IPS-11a (cell line): ENCODE results near the gene COLEC12.

Source experiments
- H3K4me3 ChIP-seq: one replicate; pipeline ENCODE4 v1.5.1; 2013; ENCODE audit warnings: low read depth, low read length, control low read depth

COLEC12 gene

GRCh38 chr18:476251-476664 lies 24.2 kb downstream of the COLEC12 start:
- no peak overlapping the region for H3K4me3 ChIP-seq

GRCh38 chr18:475202-476031 lies 25.1 kb downstream of the COLEC12 start:
- no peak overlapping the region for H3K4me3 ChIP-seq

GRCh38 chr18:474416-474815 lies 26.1 kb downstream of the COLEC12 start:
- H3K4me3 ChIP-seq = no peak overlapping the region

- H3K4me3 ChIP-seq = no peak overlapping the region
These were observed 26.7 kb downstream of the COLEC12 start for GRCh38 chr18:473802-474201.

GRCh38 chr18:471716-472115 lies 28.8 kb downstream of the COLEC12 start:
- no peak overlapping the region for H3K4me3 ChIP-seq

GRCh38 chr18:470661-471501 lies 29.6 kb downstream of the COLEC12 start:
- no peak overlapping the region for H3K4me3 ChIP-seq

- no peak overlapping the region for H3K4me3 ChIP-seq
These were observed 31.3 kb downstream of the COLEC12 start for GRCh38 chr18:468955-469790.

GRCh38 chr18:463827-464541 lies 36.5 kb downstream of the COLEC12 start:
- no peak overlapping the region for H3K4me3 ChIP-seq

- no peak overlapping the region for H3K4me3 ChIP-seq
These were observed 37.1 kb downstream of the COLEC12 start for GRCh38 chr18:463403-463802.

- H3K4me3 ChIP-seq = no peak overlapping the region
These were observed 38.7 kb downstream of the COLEC12 start for GRCh38 chr18:461762-462161.

- no peak overlapping the region for H3K4me3 ChIP-seq
These were observed 39.7 kb downstream of the COLEC12 start for GRCh38 chr18:460791-461190.

GRCh38 chr18:459814-460593 lies 40.5 kb downstream of the COLEC12 start:
- H3K4me3 ChIP-seq = no peak overlapping the region

- H3K4me3 ChIP-seq = no peak overlapping the region
These were observed 42.7 kb downstream of the COLEC12 start for GRCh38 chr18:457521-458412.

GRCh38 chr18:457140-457519 lies 43.4 kb downstream of the COLEC12 start:
- H3K4me3 ChIP-seq = no peak overlapping the region

GRCh38 chr18:456361-457139 lies 44.0 kb downstream of the COLEC12 start:
- no peak overlapping the region for H3K4me3 ChIP-seq

- no peak overlapping the region for H3K4me3 ChIP-seq
These were observed 47.1 kb downstream of the COLEC12 start for GRCh38 chr18:453400-453799.

- H3K4me3 ChIP-seq = no peak overlapping the region
These were observed 47.7 kb downstream of the COLEC12 start for GRCh38 chr18:452816-453215.

- no peak overlapping the region for H3K4me3 ChIP-seq
These were observed 51.1 kb downstream of the COLEC12 start for GRCh38 chr18:449374-449773.
